Bronchial epithelial cell (primary cell): ENCODE results near the gene TEDC1. TPM values are rescaled to one million over a fixed set of nuclear protein-coding genes. Genes with fewer than 3 reads are reported as not detected.

Source experiments
- DNase-seq: peaks from one replicate; pipeline ENCODE4 v3.0.0-alpha.2; 2010; ENCODE audit warnings: low read depth
- FAIRE-seq: peaks from 2 replicates; lab custom pipeline; 2011; peaks lifted over from hg19 to GRCh38; lab: Jason Lieb, UNC
- H3K27me3 ChIP-seq: 2 replicates; pipeline ENCODE4 v1.5.1; 2011; ENCODE audit warnings: low read length; ENCODE audit not compliant: control insufficient read depth, insufficient read depth
- H3K36me3 ChIP-seq: 2 replicates; pipeline ENCODE4 v1.5.1; 2011; ENCODE audit warnings: low read length; ENCODE audit not compliant: control insufficient read depth, insufficient read depth
- H3K4me3 ChIP-seq: 2 replicates; pipeline ENCODE4 v1.5.1; 2011; ENCODE audit warnings: mild to moderate bottlenecking, low read depth, low read length, control low read depth
- total RNA-seq: library from RNA; depleted of rRNA; stranded (reverse); fragments of >200 nt; gene quantifications from 2 replicates; pipeline ENCODE4 v1.2.1, GENCODE V29; 2014
- TF ChIP-seq, protein P1 (sequence below): IDR thresholded peaks from 2 replicates; pipeline ENCODE4 v1.5.1; 2011; ENCODE audit warnings: mild to moderate bottlenecking, moderate library complexity, low read length, control low read depth, inconsistent platforms; ENCODE audit not compliant: insufficient read depth, severe bottlenecking

TEDC1 gene
- total RNA-seq, 1 donor from 2014 or later = 4.5 TPM

DNA sequence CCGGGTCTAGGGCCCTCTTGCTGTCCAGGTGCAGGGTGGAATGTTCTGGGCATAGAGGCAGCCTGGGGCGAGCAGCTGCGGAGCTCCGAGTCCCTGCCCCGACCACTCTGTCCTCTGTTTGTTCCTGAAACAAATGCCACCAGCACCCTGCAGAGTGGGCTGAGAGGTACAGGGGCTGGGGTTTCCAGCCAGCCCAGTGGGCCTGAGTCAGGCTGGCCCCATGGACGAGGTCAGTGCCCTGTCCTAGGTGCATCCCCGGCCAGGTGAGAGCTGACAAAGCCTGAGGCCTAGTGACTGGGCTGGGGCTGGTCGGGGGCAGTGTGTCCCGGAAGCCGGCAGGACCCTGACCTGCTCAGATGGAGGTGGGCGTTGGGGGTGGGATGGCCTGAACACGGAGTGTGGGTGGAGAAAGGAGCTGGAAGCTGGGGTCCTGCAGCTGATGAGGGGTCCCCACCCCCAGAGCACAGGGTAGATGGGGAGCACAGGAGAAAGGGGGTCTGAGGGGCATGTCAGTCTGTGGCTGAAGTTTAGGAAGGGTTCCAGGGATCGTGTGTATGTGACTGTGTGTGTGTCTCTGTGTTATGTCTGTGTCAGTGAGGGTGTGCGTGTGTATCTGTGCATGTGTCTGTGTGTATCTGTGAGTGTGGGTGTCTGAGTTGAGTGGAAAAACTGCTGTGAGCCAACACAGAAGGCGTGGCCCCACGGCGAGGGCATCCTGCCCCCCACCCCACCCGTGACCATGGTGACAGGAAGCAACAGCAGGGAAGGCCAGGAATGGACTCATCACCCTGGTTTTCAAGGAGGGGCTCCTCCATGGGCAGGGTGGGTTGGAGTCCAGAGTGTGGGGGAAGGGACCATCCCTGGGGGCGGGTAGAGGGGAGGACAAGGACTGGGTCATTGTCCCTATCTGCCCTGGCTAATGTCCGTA is 6.7 kb upstream of the TEDC1 start:
- no peak for DNase-seq
- Histone ChIP-seq H3K27me3 (no peaks in the 10 kb centered on the region), H3K36me3 (peaks cover 1% of the 10 kb centered on the region), H3K4me3 (no peak overlapping the region)
- TF ChIP-seq, protein P1, sequence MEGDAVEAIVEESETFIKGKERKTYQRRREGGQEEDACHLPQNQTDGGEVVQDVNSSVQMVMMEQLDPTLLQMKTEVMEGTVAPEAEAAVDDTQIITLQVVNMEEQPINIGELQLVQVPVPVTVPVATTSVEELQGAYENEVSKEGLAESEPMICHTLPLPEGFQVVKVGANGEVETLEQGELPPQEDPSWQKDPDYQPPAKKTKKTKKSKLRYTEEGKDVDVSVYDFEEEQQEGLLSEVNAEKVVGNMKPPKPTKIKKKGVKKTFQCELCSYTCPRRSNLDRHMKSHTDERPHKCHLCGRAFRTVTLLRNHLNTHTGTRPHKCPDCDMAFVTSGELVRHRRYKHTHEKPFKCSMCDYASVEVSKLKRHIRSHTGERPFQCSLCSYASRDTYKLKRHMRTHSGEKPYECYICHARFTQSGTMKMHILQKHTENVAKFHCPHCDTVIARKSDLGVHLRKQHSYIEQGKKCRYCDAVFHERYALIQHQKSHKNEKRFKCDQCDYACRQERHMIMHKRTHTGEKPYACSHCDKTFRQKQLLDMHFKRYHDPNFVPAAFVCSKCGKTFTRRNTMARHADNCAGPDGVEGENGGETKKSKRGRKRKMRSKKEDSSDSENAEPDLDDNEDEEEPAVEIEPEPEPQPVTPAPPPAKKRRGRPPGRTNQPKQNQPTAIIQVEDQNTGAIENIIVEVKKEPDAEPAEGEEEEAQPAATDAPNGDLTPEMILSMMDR = no peak
- no peak for FAIRE-seq

- TF ChIP-seq, protein P1 = no peak
- Histone ChIP-seq H3K4me3 (no peak overlapping the region), H3K27me3 (no peaks in the 10 kb centered on the region), H3K36me3 (no peaks in the 10 kb centered on the region)
- no peak for FAIRE-seq
- DNase-seq = no peak
Measured at GRCh38 chr14:105484997-105485393, 6.1 kb upstream of the TEDC1 start.

- FAIRE-seq = no peak
- Histone ChIP-seq H3K36me3 (no peaks in the 10 kb centered on the region), H3K4me3 (no peak overlapping the region), H3K27me3 (no peaks in the 10 kb centered on the region)
- TF ChIP-seq, protein P1 = no peak
- DNase-seq = no peak
Measured at GRCh38 chr14:105485739-105486162, 5.3 kb upstream of the TEDC1 start.

GRCh38 chr14:105486163-105486973 is 4.7 kb upstream of the TEDC1 start, which contains the start of gene CRIP1:
Gene CRIP1 (plus strand): TSS chr14:105486886. CDS start chr14:105487260, 374 bp downstream.
- no peaks in the 10 kb centered on the region for H3K27me3 ChIP-seq
- no peak within 1 kb of the TSS for H3K4me3 ChIP-seq
- TF ChIP-seq, protein P1 = no peak
- DNase-seq (no peak), FAIRE-seq (no peak)
- no peaks in the 10 kb centered on the region for H3K36me3 ChIP-seq

GRCh38 chr14:105486974-105487448 is 4.0 kb upstream of the TEDC1 start:
- Histone ChIP-seq H3K27me3 (no peaks in the 10 kb centered on the region), H3K36me3 (no peaks in the 10 kb centered on the region), H3K4me3 (no peak overlapping the region)
- FAIRE-seq (no peak), DNase-seq (no peak)
- TF ChIP-seq, protein P1 = no peak
